NCI-H510A treated with DMSO at 0.1 percent for 48 hours (cell line): Measurements from ENCODE around the gene CYP27A1.

Experiments
- DNase-seq: peaks from one replicate; lab custom pipeline; 2025; lab: John Stamatoyannopoulos, UW

Gene CYP27A1

DNA sequence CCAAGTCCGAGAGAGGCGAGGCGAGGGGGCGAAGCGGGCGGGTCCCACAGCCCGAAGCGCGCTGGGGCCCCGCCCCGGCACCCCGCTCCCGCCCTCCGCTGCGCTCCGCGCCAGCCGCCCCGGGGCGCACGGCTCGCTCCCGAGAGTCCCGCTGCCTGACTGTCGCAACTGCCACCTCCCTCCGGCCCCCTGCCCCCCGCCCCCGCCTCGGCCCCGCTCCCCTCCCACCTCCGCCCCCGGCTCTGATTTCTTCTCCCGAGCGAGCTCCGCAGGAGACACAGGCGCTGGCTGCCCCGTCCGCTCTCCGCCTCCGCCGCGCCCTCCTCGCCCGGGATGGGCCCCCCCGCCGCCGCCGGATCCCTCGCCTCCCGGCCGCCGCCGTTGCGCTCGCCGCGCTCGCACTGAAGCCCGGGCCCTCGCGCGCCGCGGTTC lies 77.6 kb downstream of the CYP27A1 start, which contains the start of gene WNT6:
Gene WNT6 (plus strand): TSS at position 250 of the 432 bp plus-strand sequence. CDS start 233 bp downstream, outside the sequence.
- no peak for DNase-seq

DNA sequence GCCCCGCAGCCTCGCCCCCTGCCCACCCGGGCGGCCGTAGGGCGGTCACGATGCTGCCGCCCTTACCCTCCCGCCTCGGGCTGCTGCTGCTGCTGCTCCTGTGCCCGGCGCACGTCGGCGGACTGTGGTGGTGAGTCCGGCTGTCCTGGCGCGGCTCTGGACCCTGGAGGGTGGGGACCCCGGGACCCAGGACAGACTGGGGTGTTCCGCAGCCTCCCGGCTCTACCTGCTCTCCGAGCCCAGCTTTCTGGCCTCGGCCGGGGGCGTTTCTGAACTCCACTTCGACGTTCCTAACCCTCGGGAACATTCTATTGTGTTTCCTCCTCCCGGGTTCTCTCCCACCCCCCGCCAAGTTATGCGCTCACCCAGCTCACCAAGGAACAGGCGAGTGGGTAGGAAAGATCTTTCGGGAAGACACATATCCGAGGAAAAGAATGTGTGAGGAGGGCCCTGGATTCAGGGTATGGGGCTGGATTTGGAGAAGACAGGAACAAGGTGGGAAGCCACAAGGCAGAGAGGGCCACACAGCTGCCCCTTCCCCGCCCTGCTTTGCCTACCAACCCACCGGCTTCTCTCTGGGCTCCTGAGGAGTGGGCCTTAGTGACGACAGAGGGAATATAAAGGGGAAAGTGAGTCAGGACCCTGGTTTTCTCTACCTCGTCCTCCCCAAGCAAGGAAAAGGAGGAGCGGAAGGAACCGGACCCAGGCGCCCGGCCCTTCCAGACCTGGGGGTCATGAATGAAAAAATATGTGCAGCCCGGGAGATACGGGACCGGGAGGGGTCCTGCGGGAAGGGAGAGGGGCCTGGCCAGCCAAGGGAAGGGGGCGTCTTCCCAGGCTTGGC lies 78.3 kb downstream of the CYP27A1 start:
- no peak for DNase-seq

DNA sequence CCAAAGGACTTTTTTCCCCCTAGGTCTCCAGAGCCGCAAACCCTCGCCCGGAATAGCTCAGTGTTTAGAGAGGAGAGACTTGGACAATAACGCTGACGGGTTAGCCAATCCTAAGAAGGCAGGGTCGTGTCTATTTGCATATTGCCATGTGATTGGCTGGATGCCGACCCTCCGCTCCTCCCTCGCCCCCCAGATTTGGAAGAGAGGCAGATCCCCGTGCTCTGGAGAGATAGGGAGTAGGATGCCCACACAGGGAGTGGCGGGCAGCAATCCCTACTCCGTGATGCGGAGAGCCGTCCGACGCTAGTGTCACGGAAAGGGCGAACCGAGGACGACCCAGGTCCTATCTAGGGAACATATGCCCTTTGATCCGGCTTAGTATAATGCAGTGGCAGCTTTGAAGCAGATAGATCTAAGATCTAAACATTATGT lies 79.0 kb downstream of the CYP27A1 start:
- DNase-seq: peak; percentile 85

DNA sequence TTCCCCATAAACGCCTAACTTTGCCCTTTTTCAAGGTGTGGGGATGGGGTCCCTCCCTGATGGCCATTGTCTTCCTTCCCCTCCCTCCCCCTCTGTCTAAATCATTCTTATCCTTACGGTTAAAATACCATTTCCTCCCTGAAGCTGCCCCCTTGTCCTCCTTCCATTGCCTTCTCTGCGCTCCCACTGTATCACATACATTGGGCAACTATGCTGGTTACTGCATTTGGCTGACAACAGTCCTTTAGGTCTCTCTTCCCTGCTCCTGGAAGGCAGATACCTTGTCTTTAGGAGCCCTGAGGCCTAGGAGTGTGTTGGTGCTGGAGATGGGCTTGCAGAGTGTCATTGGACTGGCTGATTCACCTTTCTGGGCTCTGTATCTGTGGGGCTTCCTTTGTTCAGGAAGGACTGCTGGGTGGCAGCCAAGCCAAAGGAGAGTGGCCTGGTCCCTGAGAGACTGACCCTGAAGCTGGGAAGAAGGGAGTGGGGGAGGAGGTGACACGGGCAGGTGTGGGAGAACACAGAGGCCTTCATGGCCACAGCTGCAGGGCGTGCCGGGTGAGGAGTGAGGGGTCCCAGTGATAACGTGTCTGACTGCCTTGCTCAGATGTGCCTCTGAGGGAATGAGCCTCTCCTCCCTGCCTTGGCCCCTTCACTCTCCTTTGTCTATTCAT lies 79.8 kb downstream of the CYP27A1 start:
- no peak for DNase-seq

DNA sequence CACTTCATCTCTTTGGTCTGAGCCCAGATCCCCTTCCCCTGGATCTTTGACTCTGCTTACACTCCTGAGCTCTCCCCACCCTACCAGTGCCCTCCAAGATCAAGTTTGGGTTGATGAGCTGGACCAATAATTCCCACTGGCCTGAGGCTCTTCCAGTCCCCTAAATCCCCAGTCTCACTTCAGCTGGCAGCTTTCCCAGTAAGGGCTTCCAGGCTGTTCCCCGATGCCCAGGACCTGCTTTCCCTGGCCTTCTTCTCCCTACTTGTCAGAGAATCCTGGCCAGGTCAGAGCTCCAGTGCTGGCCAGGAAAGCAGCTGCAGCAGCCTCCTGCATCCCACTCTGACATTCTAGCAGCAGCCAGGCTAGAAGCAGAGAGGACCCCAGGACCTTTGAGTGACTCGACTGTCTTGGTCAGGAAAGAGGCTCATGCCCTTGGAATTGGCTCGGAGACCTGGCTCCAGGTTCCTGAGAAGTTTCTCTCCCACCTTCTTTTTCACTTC lies 81.1 kb downstream of the CYP27A1 start:
- no peak for DNase-seq
